Gastrocnemius medialis (tissue), 4 donors: ENCODE results near the gene INTS15. TPM values are rescaled to one million over a fixed set of nuclear protein-coding genes. Genes with fewer than 3 reads are reported as not detected.

ENCODE experiments used
- ATAC-seq, 2 donors: fragments of 150-250 bp; one replicate each; pipeline ENCODE4 v1.9.1; 2016
- DNase-seq, 2 donors: peaks; one replicate each; pipeline ENCODE4 v3.0.0-alpha.2; 2019
- H3K27ac ChIP-seq, 4 donors: fragments of 200-600 bp; sonication (generic); 1 replicate in 1 of 4; 2 replicates in 3 of 4; pipeline ENCODE4 v1.5.1; 2016 to 2018; ENCODE audit warnings: mild to moderate bottlenecking in 2 of 4, moderate library complexity in 1 of 4
- H3K27me3 ChIP-seq, 3 donors: fragments of 200-600 bp; sonication (generic) in 2 of 3; 1 replicate in 1 of 3; 2 replicates in 2 of 3; pipeline versions ENCODE4 v1.5.1 to v1.6.0; 2016 to 2019; ENCODE audit warnings: mild to moderate bottlenecking in 1 of 3, moderate library complexity in 1 of 3
- H3K36me3 ChIP-seq, 2 donors: fragments of 200-600 bp; sonication (generic) in 1 of 2; one replicate each; pipeline ENCODE4 v1.5.1; 2017 to 2018
- H3K4me1 ChIP-seq, 2 donors: fragments of 200-600 bp; sonication (generic) in 1 of 2; one replicate each; pipeline ENCODE4 v1.5.1; 2016 to 2017; ENCODE audit warnings: mild to moderate bottlenecking in 2 of 2
- H3K4me3 ChIP-seq, 4 donors: fragments of 200-600 bp; sonication (generic) in 3 of 4; 1 replicate in 1 of 4; 2 replicates in 3 of 4; pipeline ENCODE4 v1.5.1; 2016 to 2019; ENCODE audit warnings: mild to moderate bottlenecking in 2 of 4
- H3K9me3 ChIP-seq, 3 donors: fragments of 200-600 bp; sonication (generic) in 2 of 3; 1 replicate in 1 of 3; 2 replicates in 2 of 3; pipeline ENCODE4 v1.5.1; 2016 to 2019
- CTCF ChIP-seq, 5 experiments: fragments of 450-650 bp in 3 of 5; fragments of 200-600 bp in 2 of 5; sonication (generic) in 2 of 5; IDR thresholded peaks in 4 of 5; conservative IDR thresholded peaks in 1 of 5; 1 replicate in 4 of 5; 2 replicates in 1 of 5; pipeline ENCODE4 v1.5.1; 2016 to 2019; ENCODE audit warnings: antibody characterized with exemption in 5 of 5, mild to moderate bottlenecking in 3 of 5, moderate library complexity in 3 of 5
- POLR2A ChIP-seq, 2 donors: fragments of 450-650 bp; IDR thresholded peaks; one replicate each; pipeline ENCODE4 v1.6.1; 2017; ENCODE audit warnings: antibody characterized with exemption in 2 of 2, mild to moderate bottlenecking in 2 of 2, moderate library complexity in 2 of 2
- in situ Hi-C, 4 donors: fragments of 200-750 bp; cut with MboI; loops; one replicate each; pipeline versions ENCODE4 v1.15.0 to v1.8.0; 2017; ENCODE audit warnings: low sequenced_read_pairs in 4 of 4
- intact Hi-C: fragments of 100-400 bp; cut with DNase I; formaldehyde crosslinking; loops from one replicate; pipeline ENCODE4 v1.15.1; 2023; ENCODE audit warnings: low total_unique reads
- total RNA-seq, 4 donors: library from RNA; depleted of rRNA; stranded (reverse); fragments of >200 nt; gene quantifications; one replicate each; pipeline versions ENCODE4 v1.1.0 to v1.2.3, GENCODE V29; 2016

Gene INTS15
- total RNA-seq, 4 donors from 2014 or later, result 20.1 to 30.4 (median 26.1) TPM

GRCh38 chr7:6642239-6642839 is 52.5 kb downstream of the INTS15 start:
- ATAC-seq (no peak), DNase-seq (no peak)
- no peak for TF ChIP-seq CTCF (IDR thresholded peaks at IDR 0.05 in 4 of 5, conservative IDR thresholded peaks at IDR 0.05 in 1 of 5)
- TF ChIP-seq POLR2A (IDR thresholded peaks at IDR 0.05), result no peak
- Histone ChIP-seq H3K27ac (no peak overlapping the region), H3K36me3 (peaks cover 0 to 52% of the 10 kb centered on the region in 2 donors), H3K9me3 (no peaks in the 10 kb centered on the region), H3K27me3 (no peaks in the 10 kb centered on the region), H3K4me1 (peaks cover 6 to 15% of the 10 kb centered on the region in 2 donors), H3K4me3 (no peak overlapping the region)
- intact Hi-C loops, result no loop called here
- in situ Hi-C loops, result no loop called here

GRCh38 chr7:6642861-6643640 is 53.2 kb downstream of the INTS15 start:
- DNase-seq (no peak), ATAC-seq (no peak)
- intact Hi-C loops, result no loop called here
- H3K4me1 ChIP-seq, result peaks cover 6 to 11% of the 10 kb centered on the region in 2 donors
- H3K27ac ChIP-seq, result no peak overlapping the region
- H3K4me3 ChIP-seq, result no peak overlapping the region
- in situ Hi-C loops, result no loop called here
- TF ChIP-seq POLR2A (IDR thresholded peaks at IDR 0.05) (no peak), CTCF (IDR thresholded peaks at IDR 0.05 in 4 of 5, conservative IDR thresholded peaks at IDR 0.05 in 1 of 5) (no peak)
- H3K36me3 ChIP-seq, result peaks cover 0 to 52% of the 10 kb centered on the region in 2 donors
- no peaks in the 10 kb centered on the region for H3K27me3 ChIP-seq
- H3K9me3 ChIP-seq, result no peaks in the 10 kb centered on the region

- H3K36me3 ChIP-seq, result peaks cover 0 to 52% of the 10 kb centered on the region in 2 donors
- intact Hi-C loops, result no loop called here
- in situ Hi-C loops, result no loop called here
- H3K4me3 ChIP-seq, result no peak overlapping the region
- H3K4me1 ChIP-seq, result peaks cover 0 to under 1% of the 10 kb centered on the region in 2 donors
- H3K9me3 ChIP-seq, result no peaks in the 10 kb centered on the region
- no peak for ATAC-seq
- DNase-seq, result no peak
- H3K27ac ChIP-seq, result no peak overlapping the region
- H3K27me3 ChIP-seq, result no peaks in the 10 kb centered on the region
- TF ChIP-seq POLR2A (IDR thresholded peaks at IDR 0.05), result no peak
- no peak for TF ChIP-seq CTCF (IDR thresholded peaks at IDR 0.05 in 4 of 5, conservative IDR thresholded peaks at IDR 0.05 in 1 of 5)
Observed at GRCh38 chr7:6643915-6644625, 54.2 kb downstream of the INTS15 start.

GRCh38 chr7:6644728-6645127 is 54.9 kb downstream of the INTS15 start:
- no peaks in the 10 kb centered on the region for H3K4me1 ChIP-seq
- in situ Hi-C loops (no loop called here), intact Hi-C loops (no loop called here)
- ATAC-seq, result no peak
- no peaks in the 10 kb centered on the region for H3K9me3 ChIP-seq
- no peak overlapping the region for H3K27ac ChIP-seq
- DNase-seq, result no peak
- no peaks in the 10 kb centered on the region for H3K27me3 ChIP-seq
- peaks cover 0 to 52% of the 10 kb centered on the region in 2 donors for H3K36me3 ChIP-seq
- no peak overlapping the region for H3K4me3 ChIP-seq
- TF ChIP-seq POLR2A (IDR thresholded peaks at IDR 0.05), result no peak
- no peak for TF ChIP-seq CTCF (IDR thresholded peaks at IDR 0.05 in 4 of 5, conservative IDR thresholded peaks at IDR 0.05 in 1 of 5)
